Pons (tissue), 1 donor: ENCODE data around the gene TPRG1L.
"Not testable (repeated sequence)": the region's sequence is repeated elsewhere in the genome, so short reads cannot be mapped to it uniquely, and the experiment has no call there.

Experiments
- DNase-seq: peaks from one replicate; pipeline ENCODE4 v3.0.0-alpha.2; 2016; ENCODE audit warnings: low spot score

Gene TPRG1L

GRCh38 chr1:3624200-3625136, at the start of gene TPRG1L:
Gene TPRG1L (plus strand): TSS chr1:3625015. CDS start chr1:3625073, 58 bp downstream.
- DNase-seq, result peak; percentile 96

GRCh38 chr1:3575515-3575914, 49.3 kb upstream of the TPRG1L start:
- not testable (repeated sequence) for DNase-seq

- DNase-seq, result no peak
Observed at GRCh38 chr1:3575993-3576392, 48.8 kb upstream of the TPRG1L start.

GRCh38 chr1:3577300-3577699, 47.5 kb upstream of the TPRG1L start:
- no peak for DNase-seq

- no peak for DNase-seq
Observed at GRCh38 chr1:3577711-3578432, 46.9 kb upstream of the TPRG1L start.

- DNase-seq, result no peak
Observed at GRCh38 chr1:3578433-3578805, 46.4 kb upstream of the TPRG1L start.

- no peak for DNase-seq
Observed at GRCh38 chr1:3578906-3579305, 45.9 kb upstream of the TPRG1L start.

- no peak for DNase-seq
Observed at GRCh38 chr1:3579626-3580025, 45.2 kb upstream of the TPRG1L start.

- no peak for DNase-seq
Observed at GRCh38 chr1:3580231-3580630, 44.6 kb upstream of the TPRG1L start.

GRCh38 chr1:3581296-3582036, 43.3 kb upstream of the TPRG1L start:
- DNase-seq, result no peak

GRCh38 chr1:3583751-3584150, 41.1 kb upstream of the TPRG1L start:
- DNase-seq, result not testable (repeated sequence)

- DNase-seq, result no peak
Observed at GRCh38 chr1:3584915-3585314, 39.9 kb upstream of the TPRG1L start.

- not testable (repeated sequence) for DNase-seq
Observed at GRCh38 chr1:3585353-3585868, 39.4 kb upstream of the TPRG1L start.

- no peak for DNase-seq
Observed at GRCh38 chr1:3585940-3586568, 38.8 kb upstream of the TPRG1L start.

- no peak for DNase-seq
Observed at GRCh38 chr1:3586986-3587759, 37.6 kb upstream of the TPRG1L start.

- no peak for DNase-seq
Observed at GRCh38 chr1:3588395-3588794, 36.4 kb upstream of the TPRG1L start.

- DNase-seq, result no peak
Observed at GRCh38 chr1:3590139-3590763, 34.6 kb upstream of the TPRG1L start.

GRCh38 chr1:3590951-3591865, 33.6 kb upstream of the TPRG1L start:
- no peak for DNase-seq

GRCh38 chr1:3593334-3593733, 31.5 kb upstream of the TPRG1L start:
- no peak for DNase-seq
